SIG-M5 treated with dmso at 0.1 percent for 504 hours (cell line): Measurements from ENCODE around the gene SLC17A8.

Source experiments
- DNase-seq: peaks from one replicate; lab custom pipeline; 2025; ENCODE audit not compliant: unreplicated experiment; lab: John Stamatoyannopoulos, UW

The SLC17A8 gene

DNA sequence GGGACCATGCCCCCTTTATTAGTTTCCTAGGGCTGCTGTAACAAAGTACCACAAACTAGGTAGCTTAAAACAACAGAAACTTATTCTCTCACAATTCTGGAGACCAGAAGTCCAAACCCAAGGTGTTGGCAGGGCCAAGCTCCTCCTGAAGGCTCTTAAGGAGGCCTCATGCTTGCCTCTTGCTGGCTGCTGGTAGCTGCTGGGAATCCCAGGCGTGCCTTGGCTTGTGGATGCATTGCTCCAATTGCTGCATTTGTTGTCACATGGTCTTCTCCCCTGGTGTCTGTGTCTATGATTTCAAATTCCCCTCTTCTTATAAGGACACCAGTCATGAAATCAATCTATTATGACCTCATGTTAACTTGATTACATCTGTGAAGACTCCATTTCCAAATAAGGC, 11.2 kb downstream of the SLC17A8 start:
- DNase-seq: no peak

DNA sequence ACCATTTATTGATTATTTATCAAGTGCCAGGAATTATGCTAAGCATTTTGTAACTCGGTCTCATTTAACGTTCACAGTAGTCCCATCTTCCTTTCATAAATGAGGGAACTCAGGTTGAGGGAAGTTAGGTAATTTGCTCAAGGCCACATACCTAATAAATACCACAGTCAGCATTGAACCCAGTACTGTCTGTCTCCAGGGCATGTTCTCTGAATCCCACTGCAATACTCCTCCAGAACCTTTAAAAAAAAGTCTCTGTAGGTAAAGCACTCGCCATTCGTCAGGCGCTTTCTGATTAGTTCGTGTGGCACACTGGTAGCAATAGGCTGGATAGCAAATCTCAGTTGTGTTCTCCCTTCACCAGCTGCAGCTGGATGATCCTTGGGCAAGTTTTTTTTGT, 14.3 kb downstream of the SLC17A8 start:
- DNase-seq: no peak

DNA sequence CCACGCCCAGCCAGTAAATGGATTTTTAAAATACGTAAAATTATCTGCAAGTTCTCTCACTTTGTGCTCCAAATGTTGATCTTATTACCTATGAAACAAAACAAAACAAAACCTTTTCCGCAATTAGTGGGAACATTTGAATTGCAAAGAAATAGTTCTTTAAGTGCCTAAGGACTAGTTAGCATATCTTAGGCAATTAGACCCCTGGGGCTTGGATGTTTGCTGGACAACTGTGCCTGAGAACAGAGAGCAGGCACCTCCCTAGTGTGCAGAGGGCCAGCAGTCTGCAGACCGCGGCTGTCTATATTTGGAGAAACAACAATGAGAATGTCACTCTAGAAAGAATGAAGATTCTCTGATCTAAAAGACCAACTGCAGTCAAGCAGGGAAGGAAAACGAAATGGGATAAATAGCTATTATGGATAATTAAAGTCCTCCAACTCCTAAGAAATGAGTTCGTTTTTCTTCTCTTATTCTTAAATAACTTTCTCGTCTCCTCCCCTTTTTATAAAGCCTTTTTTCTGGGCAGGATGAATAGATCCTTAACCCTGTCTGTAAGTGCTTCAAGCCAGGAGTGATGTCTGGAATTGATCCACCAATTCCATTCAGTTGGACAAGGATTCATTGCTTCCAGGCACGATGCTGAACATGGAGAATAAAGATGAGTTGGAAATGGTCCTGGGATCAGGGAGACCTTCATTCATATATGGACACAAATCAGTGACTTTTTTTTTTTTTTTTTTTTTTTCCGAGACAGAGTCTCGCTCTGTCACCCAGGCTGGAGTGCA, 16.2 kb downstream of the SLC17A8 start:
- no peak for DNase-seq

DNA sequence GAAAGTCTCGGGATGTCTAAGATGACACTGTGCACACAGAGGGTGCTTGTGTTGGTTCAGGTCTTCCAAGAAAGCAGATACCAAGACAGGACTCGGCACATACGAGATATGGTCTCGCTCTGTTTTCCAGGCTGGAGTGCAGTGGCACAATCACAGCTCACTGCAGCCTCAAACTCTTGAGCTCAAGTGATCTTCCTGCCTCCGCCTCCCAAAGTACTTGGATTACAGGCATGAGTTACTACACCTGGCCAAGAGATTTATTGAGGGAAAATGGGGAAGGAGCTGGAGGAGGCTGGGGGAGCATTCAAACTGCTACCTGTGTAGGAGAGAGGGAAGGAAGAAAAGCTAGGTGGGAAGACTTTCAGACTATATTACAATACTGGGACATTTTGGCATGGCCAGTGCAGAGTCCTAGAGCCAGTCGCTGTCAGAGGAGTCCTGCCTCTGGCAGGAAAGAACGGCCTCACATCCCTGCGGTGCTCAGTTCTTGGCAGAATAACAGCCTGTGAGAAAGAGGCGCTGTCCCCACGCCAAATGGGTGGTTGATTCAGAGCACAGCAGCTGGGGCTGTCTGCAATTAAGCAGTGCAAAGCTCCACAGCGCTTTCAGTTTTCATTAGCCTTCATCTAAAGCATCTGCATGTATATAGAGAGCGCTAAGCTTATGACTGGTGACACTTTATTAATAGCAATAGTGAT, 18.3 kb downstream of the SLC17A8 start:
- DNase-seq: no peak

GRCh38 chr12:100376161-100376560, 19.3 kb downstream of the SLC17A8 start:
- no peak for DNase-seq

- no peak for DNase-seq
Observed at GRCh38 chr12:100381379-100381778, 24.5 kb downstream of the SLC17A8 start.

- no peak for DNase-seq
Observed at GRCh38 chr12:100382338-100382737, 25.5 kb downstream of the SLC17A8 start.

DNA sequence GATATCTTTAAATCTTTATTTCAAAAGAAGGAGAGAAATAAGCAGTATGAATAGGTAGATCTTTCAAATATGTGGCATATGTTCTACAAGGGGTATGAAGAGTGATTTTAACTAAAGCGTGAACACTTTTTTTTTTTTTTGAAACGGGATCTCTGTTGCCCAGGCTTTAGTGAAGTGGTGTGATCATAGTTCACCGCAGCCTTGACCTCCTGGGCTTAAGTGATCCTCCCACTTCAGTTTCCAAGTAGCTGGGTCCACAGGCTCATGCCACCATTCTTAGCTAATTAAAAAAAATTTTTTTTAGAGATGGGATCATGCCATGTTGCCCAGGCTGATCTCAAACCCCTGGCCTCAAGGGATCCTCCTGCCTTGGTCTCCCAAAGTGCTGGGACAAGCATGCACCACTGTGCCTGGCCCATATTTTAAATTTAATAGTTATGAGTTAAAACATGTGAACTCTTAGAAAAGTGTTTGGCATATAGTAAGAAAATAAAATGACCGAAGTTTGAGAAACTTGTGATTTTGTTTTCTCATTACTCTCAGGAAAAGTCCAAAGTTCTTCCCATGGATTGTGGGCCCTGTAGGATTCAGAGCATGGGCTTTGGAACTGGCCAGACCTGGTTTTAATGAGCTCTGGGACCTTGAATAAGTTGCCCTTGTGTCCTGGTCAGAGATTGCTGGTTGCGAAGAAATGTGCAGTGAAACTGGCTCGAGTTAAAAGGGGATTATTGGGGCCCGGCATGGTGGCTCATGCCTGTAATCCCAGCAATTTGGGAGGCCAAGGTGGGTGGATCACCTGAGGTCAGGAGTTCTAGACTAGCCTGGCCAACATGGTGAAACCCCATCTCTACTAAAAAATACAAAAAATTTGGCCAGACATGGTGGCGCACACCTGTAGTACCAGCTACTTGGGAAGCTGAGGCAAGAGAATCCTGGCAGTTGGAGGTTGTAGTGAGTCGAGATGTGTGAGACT, 27.0 kb downstream of the SLC17A8 start:
- DNase-seq: no peak

- no peak for DNase-seq
Observed at GRCh38 chr12:100384559-100384935, 27.7 kb downstream of the SLC17A8 start.

GRCh38 chr12:100388382-100388781, 31.5 kb downstream of the SLC17A8 start:
- no peak for DNase-seq

DNA sequence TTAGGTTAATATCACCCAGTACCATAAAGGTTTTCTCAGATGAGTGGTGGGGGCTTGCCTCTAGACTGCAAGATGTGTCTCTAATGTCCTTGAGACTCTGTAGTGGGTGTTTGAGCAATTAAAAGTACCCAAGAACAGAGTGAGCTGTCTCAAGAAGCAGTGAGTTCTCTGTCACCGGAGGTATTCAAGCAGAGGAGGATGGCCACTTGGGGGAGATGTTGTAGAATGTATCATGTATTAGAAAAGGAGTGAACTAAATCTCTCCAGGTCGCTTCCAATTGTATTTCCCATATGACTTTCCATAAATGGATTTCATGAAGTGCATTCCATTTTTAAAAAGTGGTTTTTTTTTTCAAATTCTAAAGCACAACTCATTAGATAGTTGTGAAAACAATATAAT, 35.0 kb downstream of the SLC17A8 start:
- DNase-seq: no peak

DNA sequence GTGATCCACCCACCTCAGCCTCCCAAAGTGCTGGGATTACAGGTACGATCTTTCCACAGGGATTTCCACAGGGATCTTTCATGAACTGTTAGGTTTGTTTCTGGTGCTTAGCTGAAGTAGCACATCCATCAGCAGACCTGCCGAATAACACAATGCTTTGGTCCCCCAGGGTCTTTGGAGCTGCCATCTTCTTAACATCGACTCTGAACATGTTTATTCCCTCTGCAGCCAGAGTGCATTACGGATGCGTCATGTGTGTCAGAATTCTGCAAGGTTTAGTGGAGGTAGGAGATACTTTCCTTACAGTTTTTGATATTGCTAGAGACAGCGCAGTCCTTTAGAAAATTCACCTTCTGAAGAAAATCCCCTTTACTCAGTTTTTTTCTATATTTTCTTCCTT, 36.3 kb downstream of the SLC17A8 start:
- DNase-seq: no peak

DNA sequence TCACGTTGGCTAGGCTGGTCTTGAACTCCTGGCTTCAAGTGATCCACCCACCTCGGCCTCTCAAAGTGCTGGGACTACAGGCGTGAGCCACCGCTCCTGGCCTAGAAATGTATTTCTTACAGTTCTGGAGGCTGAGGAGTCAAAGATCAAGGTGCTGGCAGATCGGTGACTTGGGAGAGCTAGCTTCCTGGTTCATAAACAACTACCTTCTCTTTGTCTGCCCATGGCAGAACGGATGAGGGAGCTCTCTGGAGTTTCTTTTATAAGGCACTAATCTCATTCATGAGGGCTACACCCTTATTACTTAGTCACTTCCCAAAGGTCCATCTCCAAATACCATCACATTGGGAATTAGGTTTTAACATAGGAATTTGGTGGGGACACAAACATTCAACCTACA, 38.9 kb downstream of the SLC17A8 start:
- DNase-seq: no peak

- no peak for DNase-seq
Observed at GRCh38 chr12:100398307-100398706, 41.4 kb downstream of the SLC17A8 start.

GRCh38 chr12:100399095-100399494, 42.2 kb downstream of the SLC17A8 start:
- DNase-seq: no peak

- no peak for DNase-seq
Observed at GRCh38 chr12:100401660-100402059, 44.8 kb downstream of the SLC17A8 start.

GRCh38 chr12:100402763-100403162, 45.9 kb downstream of the SLC17A8 start:
- DNase-seq: no peak

GRCh38 chr12:100403446-100403845, 46.6 kb downstream of the SLC17A8 start:
- no peak for DNase-seq

- DNase-seq: peak; percentile 20
Observed at GRCh38 chr12:100404769-100405407, 48.0 kb downstream of the SLC17A8 start.

GRCh38 chr12:100413001-100413400, 56.1 kb downstream of the SLC17A8 start:
- DNase-seq: no peak

DNA sequence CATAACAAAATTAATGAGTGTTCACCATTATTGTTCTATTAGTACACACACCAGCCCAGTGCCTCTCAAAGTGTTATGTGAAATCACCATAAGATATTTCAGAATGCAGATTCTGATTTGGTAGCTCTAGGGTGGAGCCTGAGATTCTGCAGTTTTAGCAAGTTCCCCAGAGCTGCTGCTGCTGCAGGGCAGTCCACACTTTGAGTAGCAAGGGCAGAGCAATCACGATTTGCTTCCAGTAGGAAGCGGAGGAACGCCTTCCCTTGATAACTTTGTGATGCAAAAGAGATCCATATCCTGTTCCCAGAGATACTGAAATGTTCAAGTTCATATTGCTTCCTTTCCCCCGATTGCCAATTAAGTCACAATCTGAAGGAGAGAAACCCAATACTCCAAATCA, 57.9 kb downstream of the SLC17A8 start:
- DNase-seq: no peak
